ENCODE results near the gene DOK4.

DNA sequence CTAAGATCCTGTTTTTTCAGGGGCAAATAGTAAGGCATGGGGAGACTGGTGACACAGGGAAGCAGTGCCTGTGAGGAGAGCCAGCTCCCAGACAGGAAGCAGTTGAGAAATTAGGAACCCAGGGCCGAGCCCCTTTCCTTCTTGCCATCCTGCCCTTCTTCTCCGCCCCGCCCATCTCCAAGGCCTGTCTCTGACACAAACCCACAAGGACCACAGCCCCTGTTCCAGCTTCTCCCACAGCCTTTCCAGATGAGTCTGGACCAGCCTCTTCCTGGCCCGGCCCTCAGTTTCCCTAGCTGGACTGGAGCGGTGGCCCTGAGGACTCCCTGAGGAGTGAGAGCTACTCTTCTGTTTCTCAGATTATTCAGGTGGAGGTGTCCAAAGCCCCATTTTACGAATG is 40.2 kb upstream of the DOK4 start:
- TF ChIP-seq, protein P1, sequence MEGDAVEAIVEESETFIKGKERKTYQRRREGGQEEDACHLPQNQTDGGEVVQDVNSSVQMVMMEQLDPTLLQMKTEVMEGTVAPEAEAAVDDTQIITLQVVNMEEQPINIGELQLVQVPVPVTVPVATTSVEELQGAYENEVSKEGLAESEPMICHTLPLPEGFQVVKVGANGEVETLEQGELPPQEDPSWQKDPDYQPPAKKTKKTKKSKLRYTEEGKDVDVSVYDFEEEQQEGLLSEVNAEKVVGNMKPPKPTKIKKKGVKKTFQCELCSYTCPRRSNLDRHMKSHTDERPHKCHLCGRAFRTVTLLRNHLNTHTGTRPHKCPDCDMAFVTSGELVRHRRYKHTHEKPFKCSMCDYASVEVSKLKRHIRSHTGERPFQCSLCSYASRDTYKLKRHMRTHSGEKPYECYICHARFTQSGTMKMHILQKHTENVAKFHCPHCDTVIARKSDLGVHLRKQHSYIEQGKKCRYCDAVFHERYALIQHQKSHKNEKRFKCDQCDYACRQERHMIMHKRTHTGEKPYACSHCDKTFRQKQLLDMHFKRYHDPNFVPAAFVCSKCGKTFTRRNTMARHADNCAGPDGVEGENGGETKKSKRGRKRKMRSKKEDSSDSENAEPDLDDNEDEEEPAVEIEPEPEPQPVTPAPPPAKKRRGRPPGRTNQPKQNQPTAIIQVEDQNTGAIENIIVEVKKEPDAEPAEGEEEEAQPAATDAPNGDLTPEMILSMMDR (IDR thresholded peaks at IDR 0.05 in 4 of 5, conservative IDR thresholded peaks at IDR 0.05 in 1 of 5) = no peak
- no peak for TF ChIP-seq POLR2A (IDR thresholded peaks at IDR 0.05)
